ENCODE data around the gene CEMIP2.

- TF ChIP-seq CTCF (IDR thresholded peaks at IDR 0.05) (no peak), POLR2AphosphoS5 (IDR thresholded peaks at IDR 0.05) (no peak), POLR2A (IDR thresholded peaks at IDR 0.05) (no peak), EP300 (IDR thresholded peaks at IDR 0.05) (no peak)
Observed at GRCh38 chr9:71697882-71698281, 70.4 kb downstream of the CEMIP2 start.
